Esophagus muscularis mucosa (tissue), 4 donors: ENCODE measurements around the gene CYP27A1. TPM values are rescaled to one million over a fixed set of nuclear protein-coding genes. Genes with fewer than 3 reads are reported as not detected.

ENCODE experiments used
- DNase-seq: peaks from one replicate; pipeline ENCODE4 v3.0.0-alpha.2; 2017; ENCODE audit errors: extremely low spot score
- H3K27ac ChIP-seq, 4 donors: fragments of 200-600 bp; sonication (generic); replicated peaks in 1 of 4; 1 replicate in 3 of 4; 2 replicates in 1 of 4; pipeline ENCODE4 v1.5.1; 2016 to 2019; ENCODE audit warnings: mild to moderate bottlenecking in 1 of 4
- H3K27me3 ChIP-seq, 4 donors: fragments of 200-600 bp; sonication (generic); one replicate each; pipeline versions ENCODE4 v1.5.1 to v1.6.0; 2016 to 2019
- H3K36me3 ChIP-seq, 4 donors: fragments of 200-600 bp; sonication (generic); one replicate each; pipeline ENCODE4 v1.5.1; 2016 to 2019
- H3K4me1 ChIP-seq, 4 donors: fragments of 200-600 bp; sonication (generic); one replicate each; pipeline ENCODE4 v1.5.1; 2016 to 2019
- H3K4me3 ChIP-seq, 4 donors: fragments of 200-600 bp; sonication (generic); 1 replicate in 2 of 4; 2 replicates in 2 of 4; pipeline ENCODE4 v1.5.1; 2016 to 2019; ENCODE audit warnings: mild to moderate bottlenecking in 4 of 4, moderate library complexity in 1 of 4
- H3K9me3 ChIP-seq, 4 donors: fragments of 200-600 bp; sonication (generic); 1 replicate in 3 of 4; 2 replicates in 1 of 4; pipeline ENCODE4 v1.5.1; 2016 to 2019
- CTCF ChIP-seq, 3 experiments: fragments of 200-600 bp in 2 of 3; fragments of 450-650 bp in 1 of 3; sonication (generic) in 2 of 3; IDR thresholded peaks; one replicate each; pipeline ENCODE4 v1.5.1; 2017 to 2019; ENCODE audit warnings: antibody characterized with exemption in 3 of 3, mild to moderate bottlenecking in 2 of 3, moderate library complexity in 1 of 3
- EP300 ChIP-seq: sonication (generic); formaldehyde crosslinking; IDR thresholded peaks from one replicate; pipeline ENCODE4 v1.6.1; 2017; ENCODE audit warnings: antibody characterized with exemption
- POLR2A ChIP-seq: fragments of 450-650 bp; IDR thresholded peaks from one replicate; pipeline ENCODE4 v1.6.1; 2017; ENCODE audit warnings: antibody characterized with exemption, moderate library complexity, mild to moderate bottlenecking, low read depth
- POLR2AphosphoS5 ChIP-seq, 2 donors: sonication (generic); formaldehyde crosslinking; IDR thresholded peaks; one replicate each; pipeline ENCODE4 v1.6.1; 2017; ENCODE audit warnings: antibody characterized with exemption in 2 of 2
- WGBS: methylation state at CpG from one replicate; pipeline ENCODE4 v1.1.5; 2018; 5-methylcytosine and 5-hydroxymethylcytosine counted together
- intact Hi-C: fragments of 100-400 bp; cut with DNase I; formaldehyde crosslinking; loops from one replicate; pipeline ENCODE4 v1.15.1; 2023
- total RNA-seq, 4 donors: library from RNA; depleted of rRNA; stranded (reverse); fragments of >200 nt; gene quantifications; one replicate each; pipeline versions ENCODE4 v1.1.0 to v1.2.1, GENCODE V29; 2016

The CYP27A1 gene
- total RNA-seq, 4 donors from 2014 or later, result 20.7 to 26.3 (median 23.6) TPM

- WGBS, result 92% methylated on average over 21 of the region's 21 CpGs
- TF ChIP-seq EP300, result no peak
- no peak for TF ChIP-seq POLR2A
- no peak for TF ChIP-seq POLR2AphosphoS5 (IDR thresholded peaks at IDR 0.05)
- TF ChIP-seq CTCF (IDR thresholded peaks at IDR 0.05), result no peak
- peaks cover 0 to 12% (median 4%) of the 10 kb centered on the region in 4 donors for H3K4me1 ChIP-seq
- H3K27me3 ChIP-seq, result no peaks in the 10 kb centered on the region
- H3K9me3 ChIP-seq, result no peaks in the 10 kb centered on the region
- peaks cover 8 to 53% (median 46%) of the 10 kb centered on the region in 4 donors for H3K36me3 ChIP-seq
- H3K27ac ChIP-seq, result no peak overlapping the region
- intact Hi-C loops, result no loop called here
- no peak overlapping the region for H3K4me3 ChIP-seq
- no peak for DNase-seq
These were observed 30.3 kb downstream of the CYP27A1 start for GRCh38 chr2:218812096-218812815.

GRCh38 chr2:218812861-218813260 lies 30.9 kb downstream of the CYP27A1 start:
- Histone ChIP-seq H3K9me3 (no peaks in the 10 kb centered on the region), H3K36me3 (peaks cover 8 to 57% (median 46%) of the 10 kb centered on the region in 4 donors), H3K4me3 (no peak overlapping the region), H3K27ac (no peak overlapping the region), H3K27me3 (no peaks in the 10 kb centered on the region), H3K4me1 (peaks cover 0 to 6% (median 0%) of the 10 kb centered on the region in 4 donors)
- DNase-seq, result peak; percentile 5
- TF ChIP-seq EP300 (no peak), POLR2A (no peak), POLR2AphosphoS5 (IDR thresholded peaks at IDR 0.05) (no peak), CTCF (IDR thresholded peaks at IDR 0.05) (no peak)
- WGBS, result 97% methylated on average over 5 of the region's 5 CpGs
- intact Hi-C loops, result no loop called here

- Histone ChIP-seq H3K4me3 (no peak overlapping the region), H3K4me1 (no peaks in the 10 kb centered on the region), H3K9me3 (no peaks in the 10 kb centered on the region), H3K27me3 (no peaks in the 10 kb centered on the region), H3K27ac (no peak overlapping the region), H3K36me3 (peaks cover 8 to 68% (median 52%) of the 10 kb centered on the region in 4 donors)
- TF ChIP-seq CTCF (IDR thresholded peaks at IDR 0.05), result no peak
- no peak for TF ChIP-seq EP300
- no peak for TF ChIP-seq POLR2A
- TF ChIP-seq POLR2AphosphoS5 (IDR thresholded peaks at IDR 0.05), result no peak
- intact Hi-C loops, result no loop called here
- 90% methylated on average over 11 of the region's 11 CpGs for WGBS
- peak; percentile 60 for DNase-seq
These were observed 32.0 kb downstream of the CYP27A1 start for GRCh38 chr2:218813771-218814460.

- DNase-seq, result peak; percentile 78
- H3K36me3 ChIP-seq, result peaks cover 8 to 76% (median 56%) of the 10 kb centered on the region in 4 donors
- H3K4me3 ChIP-seq, result no peak overlapping the region
- H3K27me3 ChIP-seq, result no peaks in the 10 kb centered on the region
- WGBS, result 88% methylated on average over 13 of the region's 13 CpGs
- H3K4me1 ChIP-seq, result no peaks in the 10 kb centered on the region
- intact Hi-C loops, result no loop called here
- H3K9me3 ChIP-seq, result no peaks in the 10 kb centered on the region
- TF ChIP-seq POLR2A, result no peak
- TF ChIP-seq EP300, result no peak
- TF ChIP-seq POLR2AphosphoS5 (IDR thresholded peaks at IDR 0.05), result no peak
- TF ChIP-seq CTCF (IDR thresholded peaks at IDR 0.05), result no peak
- H3K27ac ChIP-seq, result no peak overlapping the region
These were observed 32.7 kb downstream of the CYP27A1 start for GRCh38 chr2:218814540-218815243.
